Peyer's patch (tissue), 4 donors: ENCODE data around the gene NUP107.

Experiments used
- POLR2A ChIP-seq, 2 donors: fragments of 450-650 bp; IDR thresholded peaks; one replicate each; pipeline ENCODE4 v1.5.1; 2017; ENCODE audit warnings: antibody characterized with exemption in 2 of 2, mild to moderate bottlenecking in 2 of 2, moderate library complexity in 2 of 2
- TF ChIP-seq, protein P1 (sequence below), 6 experiments: fragments of 450-650 bp in 4 of 6; fragments of 200-600 bp in 2 of 6; sonication (generic) in 1 of 6; IDR thresholded peaks; one replicate each; pipeline ENCODE4 v1.5.1; 2017 to 2019; ENCODE audit warnings: antibody characterized with exemption in 6 of 6, mild to moderate bottlenecking in 3 of 6, moderate library complexity in 1 of 6

GRCh38 chr12:68768431-68768939, 81.7 kb downstream of the NUP107 start:
- TF ChIP-seq, protein P1, sequence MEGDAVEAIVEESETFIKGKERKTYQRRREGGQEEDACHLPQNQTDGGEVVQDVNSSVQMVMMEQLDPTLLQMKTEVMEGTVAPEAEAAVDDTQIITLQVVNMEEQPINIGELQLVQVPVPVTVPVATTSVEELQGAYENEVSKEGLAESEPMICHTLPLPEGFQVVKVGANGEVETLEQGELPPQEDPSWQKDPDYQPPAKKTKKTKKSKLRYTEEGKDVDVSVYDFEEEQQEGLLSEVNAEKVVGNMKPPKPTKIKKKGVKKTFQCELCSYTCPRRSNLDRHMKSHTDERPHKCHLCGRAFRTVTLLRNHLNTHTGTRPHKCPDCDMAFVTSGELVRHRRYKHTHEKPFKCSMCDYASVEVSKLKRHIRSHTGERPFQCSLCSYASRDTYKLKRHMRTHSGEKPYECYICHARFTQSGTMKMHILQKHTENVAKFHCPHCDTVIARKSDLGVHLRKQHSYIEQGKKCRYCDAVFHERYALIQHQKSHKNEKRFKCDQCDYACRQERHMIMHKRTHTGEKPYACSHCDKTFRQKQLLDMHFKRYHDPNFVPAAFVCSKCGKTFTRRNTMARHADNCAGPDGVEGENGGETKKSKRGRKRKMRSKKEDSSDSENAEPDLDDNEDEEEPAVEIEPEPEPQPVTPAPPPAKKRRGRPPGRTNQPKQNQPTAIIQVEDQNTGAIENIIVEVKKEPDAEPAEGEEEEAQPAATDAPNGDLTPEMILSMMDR (IDR thresholded peaks at IDR 0.05) = no peak
- no peak for TF ChIP-seq POLR2A (IDR thresholded peaks at IDR 0.05)
